Measurements from ENCODE around the gene FANCI.

FANCI gene

GRCh38 chr15:89243691-89244573 is at the start of gene FANCI:
TSS of gene FANCI (plus strand) at chr15:89243979. CDS start at chr15:89247648, 3,669 bp downstream.
- peak; percentile 79 for DNase-seq (ENCODE audit: low read depth)

- no peak for DNase-seq (ENCODE audit: low read depth)
Measured at GRCh38 chr15:89194608-89195007, 49.2 kb upstream of the FANCI start.

- DNase-seq (ENCODE audit: low read depth) = peak; percentile 9
Measured at GRCh38 chr15:89195836-89196235, 47.9 kb upstream of the FANCI start.

GRCh38 chr15:89196241-89196640 is 47.5 kb upstream of the FANCI start:
- DNase-seq (ENCODE audit: low read depth) = no peak

- no peak for DNase-seq (ENCODE audit: low read depth)
Measured at GRCh38 chr15:89196994-89197393, 46.8 kb upstream of the FANCI start.

GRCh38 chr15:89197503-89197971 is 46.2 kb upstream of the FANCI start:
- DNase-seq (ENCODE audit: low read depth) = no peak

GRCh38 chr15:89198196-89198595 is 45.6 kb upstream of the FANCI start:
- DNase-seq (ENCODE audit: low read depth) = no peak

GRCh38 chr15:89198934-89199333 is 44.8 kb upstream of the FANCI start:
- no peak for DNase-seq (ENCODE audit: low read depth)

- DNase-seq (ENCODE audit: low read depth) = no peak
Measured at GRCh38 chr15:89199746-89200145, 44.0 kb upstream of the FANCI start.

GRCh38 chr15:89200182-89200581 is 43.6 kb upstream of the FANCI start:
- no peak for DNase-seq (ENCODE audit: low read depth)

- DNase-seq (ENCODE audit: low read depth) = no peak
Measured at GRCh38 chr15:89201465-89202005, 42.2 kb upstream of the FANCI start.

- no peak for DNase-seq (ENCODE audit: low read depth)
Measured at GRCh38 chr15:89203705-89204273, 40.0 kb upstream of the FANCI start.

- DNase-seq (ENCODE audit: low read depth) = no peak
Measured at GRCh38 chr15:89205991-89206585, 37.7 kb upstream of the FANCI start.

- peak; percentile 43 for DNase-seq (ENCODE audit: low read depth)
Measured at GRCh38 chr15:89206908-89207331, 36.9 kb upstream of the FANCI start.

- DNase-seq (ENCODE audit: low read depth) = no peak
Measured at GRCh38 chr15:89208256-89208655, 35.5 kb upstream of the FANCI start.

GRCh38 chr15:89209057-89209456 is 34.7 kb upstream of the FANCI start:
- no peak for DNase-seq (ENCODE audit: low read depth)

- DNase-seq (ENCODE audit: low read depth) = no peak
Measured at GRCh38 chr15:89211678-89212170, 32.1 kb upstream of the FANCI start.

GRCh38 chr15:89215627-89216026 is 28.2 kb upstream of the FANCI start:
- DNase-seq (ENCODE audit: low read depth) = no peak

GRCh38 chr15:89217031-89217430 is 26.7 kb upstream of the FANCI start:
- no peak for DNase-seq (ENCODE audit: low read depth)

- no peak for DNase-seq (ENCODE audit: low read depth)
Measured at GRCh38 chr15:89217686-89218376, 25.9 kb upstream of the FANCI start.

GRCh38 chr15:89218531-89218930 is 25.2 kb upstream of the FANCI start:
- no peak for DNase-seq (ENCODE audit: low read depth)

GRCh38 chr15:89221543-89221942 is 22.2 kb upstream of the FANCI start, which contains the start of gene RLBP1:
TSS of gene RLBP1 (minus strand) at chr15:89221579. CDS start at chr15:89218975, 2,604 bp downstream.
- no peak for DNase-seq (ENCODE audit: low read depth)

Measured in fibroblast of the conjunctiva (primary cell).